Smooth muscle cell (in vitro differentiated cells): ENCODE results near the gene SEMA3C. TPM values are rescaled to one million over a fixed set of nuclear protein-coding genes. Genes with fewer than 3 reads are reported as not detected.

ENCODE experiments used
- DNase-seq: peaks from one replicate; lab custom pipeline; 2025; ENCODE audit not compliant: unreplicated experiment; lab: John Stamatoyannopoulos, UW
- H2AFZ ChIP-seq: fragments of 200-600 bp; sonication (generic); 2 replicates; pipeline ENCODE4 v1.6.0; 2016; ENCODE audit warnings: antibody characterized with exemption, low read depth, mild to moderate bottlenecking
- H3F3A ChIP-seq: fragments of 200-600 bp; sonication (generic); 2 replicates; pipeline ENCODE4 v1.6.0; 2017; ENCODE audit warnings: antibody characterized with exemption, low read depth
- H3K27ac ChIP-seq: fragments of 200-600 bp; sonication (generic); 2 replicates; pipeline ENCODE4 v1.5.1; 2016; ENCODE audit warnings: low read depth, mild to moderate bottlenecking
- H3K27me3 ChIP-seq: fragments of 200-600 bp; sonication (generic); 2 replicates; pipeline ENCODE4 v1.6.1; 2016; ENCODE audit warnings: low read depth, mild to moderate bottlenecking
- H3K36me3 ChIP-seq: fragments of 200-600 bp; sonication (generic); 2 replicates; pipeline ENCODE4 v1.5.1; 2016; ENCODE audit warnings: low read depth
- H3K4me1 ChIP-seq: fragments of 200-600 bp; sonication (generic); 2 replicates; pipeline ENCODE4 v1.5.1; 2016; ENCODE audit warnings: low read depth
- H3K4me2 ChIP-seq: fragments of 200-600 bp; sonication (generic); 2 replicates; pipeline ENCODE4 v1.6.0; 2016; ENCODE audit warnings: mild to moderate bottlenecking
- H3K4me3 ChIP-seq: fragments of 200-600 bp; sonication (generic); 2 replicates; pipeline ENCODE4 v1.5.1; 2016; ENCODE audit warnings: mild to moderate bottlenecking
- H3K79me2 ChIP-seq: fragments of 200-600 bp; sonication (generic); 2 replicates; pipeline ENCODE4 v1.6.0; 2016; ENCODE audit warnings: low read depth, mild to moderate bottlenecking
- H3K9ac ChIP-seq: fragments of 200-600 bp; sonication (generic); 2 replicates; pipeline ENCODE4 v1.6.0; 2016; ENCODE audit warnings: low read depth
- H3K9me3 ChIP-seq: fragments of 200-600 bp; sonication (generic); replicated peaks from 2 replicates; pipeline ENCODE4 v1.5.1; 2016; ENCODE audit warnings: low read depth
- H4K20me1 ChIP-seq: fragments of 200-600 bp; sonication (generic); 2 replicates; pipeline ENCODE4 v1.6.0; 2016; ENCODE audit warnings: low read depth
- whole genome bisulfite sequencing: methylation state at CpG from one replicate; pipeline ENCODE4 v1.1.7; 2016; ENCODE audit warnings: low lambda C conversion rate; 5-methylcytosine and 5-hydroxymethylcytosine counted together
- polyA plus RNA-seq: library from polyadenylated mRNA; unstranded; fragments of >200 nt; fragmentation: Nextera tagmentation; extraction: Ambion mirVana; gene quantifications from 2 replicates; pipeline ENCODE4 v1.2.1, GENCODE V29; 2016
- total RNA-seq: library from RNA; depleted of rRNA; stranded (reverse); fragments of >200 nt; gene quantifications from 2 replicates; pipeline ENCODE4 v1.2.3, GENCODE V29; 2014
- TF ChIP-seq, protein P1 (sequence below): fragments of 200-600 bp; sonication (generic); IDR thresholded peaks from 2 replicates; pipeline ENCODE4 v1.5.1; 2017; ENCODE audit warnings: borderline replicate concordance, mild to moderate bottlenecking, antibody characterized with exemption; ENCODE audit not compliant: insufficient read depth, poor library complexity, severe bottlenecking

SEMA3C gene
- total and polyA plus RNA-seq, 2 experiments from 2014 or later, result 20.6 to 295 TPM

DNA sequence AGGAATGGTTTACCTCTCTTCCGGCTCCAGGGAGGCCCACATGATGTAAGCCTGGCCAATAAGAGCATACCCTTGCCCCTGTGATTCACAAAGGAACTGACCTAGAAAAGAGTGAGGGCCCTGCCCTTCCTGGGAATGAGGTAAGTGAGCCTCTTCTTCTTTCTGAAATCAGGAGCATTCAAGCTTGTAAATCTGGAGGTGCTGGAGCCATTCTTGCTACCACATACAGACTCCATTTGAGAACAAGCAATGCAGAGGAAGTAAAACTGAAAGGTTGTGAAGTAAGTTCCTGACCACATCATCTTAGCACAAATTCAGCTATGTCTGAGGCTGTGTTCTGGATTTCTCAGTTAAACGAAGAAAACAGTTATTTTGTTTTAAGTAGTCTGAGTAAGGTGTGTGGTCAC lies 148.2 kb downstream of the SEMA3C start:
- Histone ChIP-seq H3K27ac (peak overlapping the region; percentile 29), H3K4me1 (peaks cover 9% of the 10 kb centered on the region), H3K9ac (no peak overlapping the region), H3K27me3 (no peaks in the 10 kb centered on the region), H3K36me3 (no peaks in the 10 kb centered on the region), H3K9me3 (no peaks in the 10 kb centered on the region), H2AFZ (no peak overlapping the region), H3K79me2 (no peaks in the 10 kb centered on the region), H4K20me1 (no peaks in the 10 kb centered on the region), H3K4me3 (no peak overlapping the region), H3F3A (peaks cover 8% of the 10 kb centered on the region), H3K4me2 (peak overlapping the region; percentile 44)
- WGBS, result 54% methylated on average over 2 of the region's 2 CpGs
- no peak for DNase-seq
- TF ChIP-seq, protein P1, sequence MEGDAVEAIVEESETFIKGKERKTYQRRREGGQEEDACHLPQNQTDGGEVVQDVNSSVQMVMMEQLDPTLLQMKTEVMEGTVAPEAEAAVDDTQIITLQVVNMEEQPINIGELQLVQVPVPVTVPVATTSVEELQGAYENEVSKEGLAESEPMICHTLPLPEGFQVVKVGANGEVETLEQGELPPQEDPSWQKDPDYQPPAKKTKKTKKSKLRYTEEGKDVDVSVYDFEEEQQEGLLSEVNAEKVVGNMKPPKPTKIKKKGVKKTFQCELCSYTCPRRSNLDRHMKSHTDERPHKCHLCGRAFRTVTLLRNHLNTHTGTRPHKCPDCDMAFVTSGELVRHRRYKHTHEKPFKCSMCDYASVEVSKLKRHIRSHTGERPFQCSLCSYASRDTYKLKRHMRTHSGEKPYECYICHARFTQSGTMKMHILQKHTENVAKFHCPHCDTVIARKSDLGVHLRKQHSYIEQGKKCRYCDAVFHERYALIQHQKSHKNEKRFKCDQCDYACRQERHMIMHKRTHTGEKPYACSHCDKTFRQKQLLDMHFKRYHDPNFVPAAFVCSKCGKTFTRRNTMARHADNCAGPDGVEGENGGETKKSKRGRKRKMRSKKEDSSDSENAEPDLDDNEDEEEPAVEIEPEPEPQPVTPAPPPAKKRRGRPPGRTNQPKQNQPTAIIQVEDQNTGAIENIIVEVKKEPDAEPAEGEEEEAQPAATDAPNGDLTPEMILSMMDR, result no peak

DNA sequence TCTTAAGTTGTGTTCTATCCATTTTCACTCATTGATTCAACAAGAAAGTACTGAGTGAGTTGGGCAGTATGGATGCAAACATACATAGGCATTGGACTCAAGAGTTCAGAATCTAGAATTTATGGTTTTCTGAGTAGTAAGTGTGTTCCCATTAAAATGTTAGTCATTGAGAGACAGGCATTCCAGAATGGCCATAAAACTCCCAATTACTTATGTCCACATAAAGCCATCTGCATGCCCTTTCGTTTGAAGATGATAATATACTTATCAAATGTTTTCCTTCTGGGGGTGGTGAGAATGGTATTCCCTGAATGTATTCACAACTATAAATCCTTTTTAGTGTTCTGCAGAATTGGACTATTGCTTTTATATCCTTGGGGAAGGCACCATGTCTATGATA lies 148.8 kb downstream of the SEMA3C start:
- DNase-seq, result no peak
- no peaks in the 10 kb centered on the region for H3K36me3 ChIP-seq
- TF ChIP-seq, protein P1, result no peak

DNA sequence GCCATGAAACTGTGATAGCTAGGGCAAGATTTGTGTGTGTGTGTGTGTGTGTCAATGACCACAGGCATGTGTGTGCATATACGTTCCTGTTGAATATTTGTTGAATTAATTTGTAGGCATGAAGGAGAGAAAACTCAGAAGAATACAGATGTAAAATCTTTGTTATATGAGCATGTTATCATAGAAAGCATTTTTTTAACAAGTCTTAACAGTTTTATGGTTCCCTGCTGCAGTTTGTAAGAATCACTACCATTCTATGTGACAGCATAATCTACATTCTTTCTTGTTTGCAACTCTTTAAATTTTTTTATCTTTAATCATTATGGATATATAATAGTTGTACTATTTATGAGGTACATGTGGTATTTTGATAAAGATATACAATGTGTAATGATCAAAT lies 150.1 kb downstream of the SEMA3C start:
- TF ChIP-seq, protein P1, result no peak
- no peak overlapping the region for H3K4me2 ChIP-seq
- no peaks in the 10 kb centered on the region for H3K79me2 ChIP-seq
- 28% methylated on average over 1 of the region's 1 CpG for WGBS
- H3K27ac ChIP-seq, result no peak overlapping the region
- H3K9ac ChIP-seq, result no peak overlapping the region
- no peak overlapping the region for H3K4me3 ChIP-seq
- H3K4me1 ChIP-seq, result peaks cover 14% of the 10 kb centered on the region
- H3F3A ChIP-seq, result peaks cover 8% of the 10 kb centered on the region
- H3K36me3 ChIP-seq, result no peaks in the 10 kb centered on the region
- DNase-seq, result no peak
- H3K27me3 ChIP-seq, result no peaks in the 10 kb centered on the region
- H2AFZ ChIP-seq, result peak overlapping the region; percentile 13
- H3K9me3 ChIP-seq, result no peaks in the 10 kb centered on the region
- H4K20me1 ChIP-seq, result no peaks in the 10 kb centered on the region

More for the DNA sequence above, 148.8 kb downstream of the SEMA3C start:
- H3F3A ChIP-seq, result peaks cover 8% of the 10 kb centered on the region
- H2AFZ ChIP-seq, result no peak overlapping the region
- WGBS, result 3% methylated on average over 1 of the region's 1 CpG
- peak overlapping the region; percentile 29 for H3K27ac ChIP-seq
- H3K79me2 ChIP-seq, result no peaks in the 10 kb centered on the region
- H3K4me2 ChIP-seq, result peak overlapping the region; percentile 44
- no peak overlapping the region for H3K9ac ChIP-seq
- peaks cover 9% of the 10 kb centered on the region for H3K4me1 ChIP-seq
- no peaks in the 10 kb centered on the region for H3K27me3 ChIP-seq
- H3K9me3 ChIP-seq, result no peaks in the 10 kb centered on the region
- H4K20me1 ChIP-seq, result no peaks in the 10 kb centered on the region
- no peak overlapping the region for H3K4me3 ChIP-seq

DNA sequence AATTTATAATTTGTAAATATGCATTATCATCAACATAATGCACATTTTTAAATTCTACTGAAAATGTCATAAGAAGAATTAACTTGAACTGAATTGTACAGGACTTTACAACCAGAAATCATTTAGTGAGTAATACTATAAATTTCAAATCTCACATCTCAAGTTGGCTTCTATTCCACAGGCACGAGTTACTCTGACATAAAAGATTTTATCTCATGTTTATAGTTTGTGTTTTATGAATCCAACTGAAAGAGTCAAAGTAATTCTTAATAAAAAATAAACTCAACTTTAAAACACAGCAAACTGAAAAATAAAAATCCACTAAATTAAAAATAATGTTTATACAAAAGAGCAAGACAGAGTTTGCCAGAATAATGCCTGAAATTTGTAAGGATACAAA lies 151.2 kb downstream of the SEMA3C start:
- H3K79me2 ChIP-seq, result no peaks in the 10 kb centered on the region
- H2AFZ ChIP-seq, result no peak overlapping the region
- peaks cover 19% of the 10 kb centered on the region for H3K4me1 ChIP-seq
- no peak overlapping the region for H3K9ac ChIP-seq
- H3K36me3 ChIP-seq, result no peaks in the 10 kb centered on the region
- H3F3A ChIP-seq, result peaks cover 13% of the 10 kb centered on the region
- H3K27ac ChIP-seq, result no peak overlapping the region
- no peaks in the 10 kb centered on the region for H4K20me1 ChIP-seq
- no peak overlapping the region for H3K4me3 ChIP-seq
- no peaks in the 10 kb centered on the region for H3K9me3 ChIP-seq
- 66% methylated on average over 1 of the region's 1 CpG for WGBS
- TF ChIP-seq, protein P1, result no peak
- no peaks in the 10 kb centered on the region for H3K27me3 ChIP-seq
- DNase-seq, result no peak
- no peak overlapping the region for H3K4me2 ChIP-seq
